ENCODE measurements around the gene PRR20E. TPM values are rescaled to one million over a fixed set of nuclear protein-coding genes. Genes with fewer than 3 reads are reported as not detected.
"Not testable (repeated sequence)": the region's sequence is repeated elsewhere in the genome, so short reads cannot be mapped to it uniquely, and the experiment has no call there.

PRR20E gene
- total RNA-seq = not detected in 2 replicates

DNA sequence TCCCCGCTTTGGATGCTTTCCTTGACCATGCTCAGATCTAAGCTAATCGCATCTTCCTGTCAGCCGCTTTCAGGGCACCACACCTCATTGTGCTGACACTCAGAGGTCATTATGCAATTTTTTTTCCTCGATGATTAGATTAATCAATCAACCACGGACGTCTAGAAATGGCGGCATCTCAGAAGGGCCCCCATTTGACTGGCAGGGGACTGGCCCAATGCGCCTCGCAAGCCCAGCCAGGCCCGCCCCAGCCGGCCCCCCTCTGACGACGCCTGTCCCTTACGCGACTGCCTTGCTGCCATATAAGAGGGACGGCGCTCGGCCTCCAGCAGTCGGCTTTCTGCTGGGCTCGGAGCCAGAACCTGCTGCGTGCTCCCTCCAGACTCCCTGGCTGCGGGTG, at the start of gene PRR20E:
Gene PRR20E, plus strand, starts transcription at position 301 of the 400 bp plus-strand sequence. CDS start 387 bp downstream, outside the sequence.
- intact Hi-C loops (cut with micrococcal nuclease) = not testable (repeated sequence)

- intact Hi-C loops (cut with micrococcal nuclease) = no loop called here
These were observed 43.3 kb upstream of the PRR20E start for GRCh38 chr13:57123681-57124080.

GRCh38 chr13:57128909-57129308, 38.1 kb upstream of the PRR20E start:
- intact Hi-C loops (cut with micrococcal nuclease) = no loop called here

- intact Hi-C loops (cut with micrococcal nuclease) = no loop called here
These were observed 30.9 kb upstream of the PRR20E start for GRCh38 chr13:57136093-57136492.

DNA sequence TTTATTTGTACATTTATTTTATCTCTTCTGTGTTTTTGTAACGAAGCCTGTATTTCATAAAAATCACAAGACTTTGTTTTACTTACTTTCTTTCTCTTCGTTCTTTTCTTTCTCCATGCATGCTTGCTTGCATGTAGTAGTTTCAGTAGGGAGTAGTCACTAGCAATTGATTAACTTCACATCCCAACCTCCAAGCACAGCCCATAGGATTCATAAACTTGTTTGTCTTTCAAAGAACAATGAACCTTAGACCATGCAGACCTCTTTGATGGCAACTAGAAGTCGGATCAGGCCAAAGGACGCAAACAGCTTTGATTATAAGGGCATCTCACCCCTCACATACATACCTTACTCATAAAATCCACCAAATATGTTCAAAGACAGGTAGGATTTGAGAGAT, 29.4 kb upstream of the PRR20E start:
- intact Hi-C loops (cut with micrococcal nuclease) = no loop called here

- intact Hi-C loops (cut with micrococcal nuclease) = no loop called here
These were observed 28.0 kb upstream of the PRR20E start for GRCh38 chr13:57138988-57139387.

- intact Hi-C loops (cut with micrococcal nuclease) = not testable (repeated sequence)
These were observed 27.2 kb upstream of the PRR20E start for GRCh38 chr13:57139781-57140180.

DNA sequence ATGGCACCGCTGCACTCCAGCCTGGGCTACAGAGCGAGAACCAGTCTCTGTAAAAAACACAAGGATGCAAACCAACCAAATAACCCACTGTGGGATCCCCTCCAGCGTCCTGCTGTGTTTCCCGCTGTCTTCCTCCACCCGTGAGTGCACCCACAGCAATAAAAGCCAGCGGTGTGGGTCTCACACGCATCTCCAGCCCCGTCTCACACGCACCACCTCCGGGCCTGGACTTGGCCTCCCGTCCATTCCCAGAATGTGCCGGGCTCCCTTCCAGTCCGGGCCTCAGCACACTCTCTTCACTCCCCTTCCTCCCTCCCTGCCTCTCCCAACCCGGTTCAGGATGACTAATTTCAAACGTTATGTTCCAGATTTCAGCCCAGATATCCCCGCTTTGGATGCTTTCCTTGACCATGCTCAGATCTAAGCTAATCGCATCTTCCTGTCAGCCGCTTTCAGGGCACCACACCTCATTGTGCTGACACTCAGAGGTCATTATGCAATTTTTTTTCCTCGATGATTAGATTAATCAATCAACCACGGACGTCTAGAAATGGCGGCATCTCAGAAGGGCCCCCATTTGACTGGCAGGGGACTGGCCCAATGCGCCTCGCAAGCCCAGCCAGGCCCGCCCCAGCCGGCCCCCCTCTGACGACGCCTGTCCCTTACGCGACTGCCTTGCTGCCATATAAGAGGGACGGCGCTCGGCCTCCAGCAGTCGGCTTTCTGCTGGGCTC, 26.6 kb upstream of the PRR20E start, which contains the start of gene PRR20A:
Gene PRR20A, plus strand, starts transcription at position 684 of the 734 bp plus-strand sequence. CDS start 387 bp downstream, outside the sequence.
- intact Hi-C loops (cut with micrococcal nuclease) = not testable (repeated sequence)

DNA sequence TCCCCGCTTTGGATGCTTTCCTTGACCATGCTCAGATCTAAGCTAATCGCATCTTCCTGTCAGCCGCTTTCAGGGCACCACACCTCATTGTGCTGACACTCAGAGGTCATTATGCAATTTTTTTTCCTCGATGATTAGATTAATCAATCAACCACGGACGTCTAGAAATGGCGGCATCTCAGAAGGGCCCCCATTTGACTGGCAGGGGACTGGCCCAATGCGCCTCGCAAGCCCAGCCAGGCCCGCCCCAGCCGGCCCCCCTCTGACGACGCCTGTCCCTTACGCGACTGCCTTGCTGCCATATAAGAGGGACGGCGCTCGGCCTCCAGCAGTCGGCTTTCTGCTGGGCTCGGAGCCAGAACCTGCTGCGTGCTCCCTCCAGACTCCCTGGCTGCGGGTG, 19.8 kb upstream of the PRR20E start, which contains the start of gene PRR20B:
Gene PRR20B, plus strand, starts transcription at position 301 of the 400 bp plus-strand sequence. CDS start 387 bp downstream, outside the sequence.
- intact Hi-C loops (cut with micrococcal nuclease) = not testable (repeated sequence)

DNA sequence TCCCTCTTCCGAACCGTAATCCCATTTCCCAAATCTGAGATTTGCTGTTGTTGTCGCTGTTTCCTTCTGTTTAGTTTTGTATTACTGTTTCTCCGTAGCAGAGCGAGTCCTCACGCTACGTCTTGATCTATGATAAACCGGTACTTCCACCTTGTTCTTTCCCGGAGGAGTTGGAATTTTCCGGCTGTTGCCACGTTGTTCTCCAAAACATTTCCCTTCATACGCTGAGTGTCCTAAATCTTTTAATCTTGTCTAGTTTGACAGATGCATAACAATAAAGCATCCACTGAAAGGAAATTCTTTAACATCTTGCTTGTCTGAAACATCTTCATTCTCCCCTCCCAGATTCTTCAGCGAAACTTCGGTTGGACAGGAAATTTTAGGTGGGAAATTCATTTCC, 18.9 kb upstream of the PRR20E start:
- intact Hi-C loops (cut with micrococcal nuclease) = not testable (repeated sequence)

DNA sequence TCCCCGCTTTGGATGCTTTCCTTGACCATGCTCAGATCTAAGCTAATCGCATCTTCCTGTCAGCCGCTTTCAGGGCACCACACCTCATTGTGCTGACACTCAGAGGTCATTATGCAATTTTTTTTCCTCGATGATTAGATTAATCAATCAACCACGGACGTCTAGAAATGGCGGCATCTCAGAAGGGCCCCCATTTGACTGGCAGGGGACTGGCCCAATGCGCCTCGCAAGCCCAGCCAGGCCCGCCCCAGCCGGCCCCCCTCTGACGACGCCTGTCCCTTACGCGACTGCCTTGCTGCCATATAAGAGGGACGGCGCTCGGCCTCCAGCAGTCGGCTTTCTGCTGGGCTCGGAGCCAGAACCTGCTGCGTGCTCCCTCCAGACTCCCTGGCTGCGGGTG, 13.2 kb upstream of the PRR20E start, which contains the start of gene PRR20C:
Gene PRR20C, plus strand, starts transcription at position 301 of the 400 bp plus-strand sequence. CDS start 387 bp downstream, outside the sequence.
- intact Hi-C loops (cut with micrococcal nuclease) = not testable (repeated sequence)

GRCh38 chr13:57160332-57160731, 6.7 kb upstream of the PRR20E start, which contains the start of gene PRR20D:
PRR20D (plus strand) TSS chr13:57160632; CDS start chr13:57161019, 387 bp downstream.
- intact Hi-C loops (cut with micrococcal nuclease) = not testable (repeated sequence)

- intact Hi-C loops (cut with micrococcal nuclease) = no loop called here
These were observed 24.7 kb downstream of the PRR20E start for GRCh38 chr13:57191667-57192066.

- intact Hi-C loops (cut with micrococcal nuclease) = no loop called here
These were observed 46.0 kb downstream of the PRR20E start for GRCh38 chr13:57212989-57213388.

Other genes with a start within 250 kb of the PRR20E start
- gene PRR20A, start 26.3 kb upstream of the PRR20E start, total RNA-seq = not detected in 2 replicates
- gene PRR20B, start 19.7 kb upstream of the PRR20E start, total RNA-seq = not detected in 2 replicates
- gene PRR20C, start 13.1 kb upstream of the PRR20E start, total RNA-seq = not detected in 2 replicates
- not detected in 2 replicates for gene PRR20D, start 6.6 kb upstream of the PRR20E start, total RNA-seq